HG03175 (cell line): ENCODE data around the gene NR1H4.
"Not testable (repeated sequence)": the region's sequence is repeated elsewhere in the genome, so short reads cannot be mapped to it uniquely, and the experiment has no call there.

ENCODE experiments used
- ATAC-seq: cut with Tn5 transposase; IDR thresholded peaks from one replicate; pipeline ENCODE4 v1.9.1; 2021; ENCODE audit warnings: mild to moderate bottlenecking, moderate library complexity; ENCODE audit not compliant: unreplicated experiment

The NR1H4 gene

DNA sequence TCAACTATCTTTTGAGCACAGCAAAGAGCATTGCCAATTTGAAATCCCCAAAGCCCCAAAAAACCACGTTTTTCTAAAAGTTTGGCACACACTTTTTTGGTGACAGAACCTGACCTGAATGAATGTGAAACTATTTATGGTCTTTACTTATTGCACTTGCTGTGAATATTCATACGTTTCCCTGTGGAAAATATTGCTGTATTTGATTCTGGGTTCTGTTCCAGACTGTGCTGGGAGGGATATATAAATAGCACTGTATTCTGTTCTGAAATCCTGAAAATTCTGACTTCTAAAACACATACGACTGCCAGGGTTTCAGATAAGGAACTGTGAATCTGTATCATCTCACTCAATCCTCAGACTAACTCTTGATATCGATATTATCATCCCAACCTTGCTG lies 35.1 kb downstream of the NR1H4 start:
- no peak for ATAC-seq

DNA sequence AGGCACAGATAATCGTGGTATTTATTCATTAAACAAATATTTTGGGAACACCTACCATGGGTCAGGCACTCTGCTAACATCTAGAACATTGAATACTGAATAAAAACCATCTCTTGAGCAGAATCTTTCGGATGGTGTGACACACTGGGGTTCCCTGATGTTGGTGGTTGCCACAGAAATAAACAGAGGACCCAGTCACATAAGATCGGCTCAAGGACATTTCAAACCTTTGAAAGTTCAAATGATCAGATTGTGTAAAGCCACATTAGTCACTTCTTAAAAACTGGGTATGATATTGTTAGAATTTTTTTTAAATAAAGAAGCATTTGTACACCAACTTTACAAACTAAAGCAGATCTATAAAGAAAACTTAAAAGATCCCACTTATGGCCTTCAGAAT lies 39.0 kb downstream of the NR1H4 start:
- ATAC-seq = no peak

DNA sequence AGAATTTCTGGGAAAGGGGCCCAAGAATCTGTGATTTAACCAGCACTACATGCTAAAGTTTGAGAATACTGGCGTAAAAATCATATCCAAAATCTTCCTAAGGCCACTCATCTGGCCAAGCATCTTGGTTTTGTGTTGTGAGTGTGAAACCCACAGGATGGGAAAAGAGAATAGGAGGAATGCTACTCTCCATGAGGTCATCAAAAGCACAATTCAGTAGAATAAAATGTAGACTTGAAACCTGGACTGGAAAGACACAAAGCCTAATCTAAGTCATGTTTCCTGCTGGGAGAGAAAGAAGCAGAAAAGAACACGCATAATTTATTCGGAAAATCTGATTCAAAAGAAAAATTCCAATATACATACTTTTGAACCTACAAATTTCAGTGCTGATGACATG lies 42.3 kb downstream of the NR1H4 start:
- ATAC-seq = no peak

DNA sequence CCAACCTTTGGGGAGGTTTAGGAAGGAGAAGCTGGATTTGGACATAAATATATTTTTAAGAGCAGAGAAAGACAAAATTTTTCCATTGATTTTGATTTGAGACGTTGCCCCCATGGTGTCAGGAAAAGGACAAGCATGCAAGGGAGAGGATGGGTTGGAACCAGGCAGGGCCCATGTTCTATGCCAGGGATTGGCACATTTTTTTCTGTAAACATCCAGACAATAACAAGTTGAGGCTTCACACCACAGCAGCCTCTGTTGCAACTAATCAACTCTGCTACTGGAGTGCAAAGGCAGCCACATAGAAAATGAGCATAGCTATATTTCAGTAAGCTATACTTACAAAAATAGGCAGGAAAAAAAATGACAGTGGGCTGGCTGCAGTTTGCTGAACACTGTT lies 44.7 kb downstream of the NR1H4 start:
- no peak for ATAC-seq

DNA sequence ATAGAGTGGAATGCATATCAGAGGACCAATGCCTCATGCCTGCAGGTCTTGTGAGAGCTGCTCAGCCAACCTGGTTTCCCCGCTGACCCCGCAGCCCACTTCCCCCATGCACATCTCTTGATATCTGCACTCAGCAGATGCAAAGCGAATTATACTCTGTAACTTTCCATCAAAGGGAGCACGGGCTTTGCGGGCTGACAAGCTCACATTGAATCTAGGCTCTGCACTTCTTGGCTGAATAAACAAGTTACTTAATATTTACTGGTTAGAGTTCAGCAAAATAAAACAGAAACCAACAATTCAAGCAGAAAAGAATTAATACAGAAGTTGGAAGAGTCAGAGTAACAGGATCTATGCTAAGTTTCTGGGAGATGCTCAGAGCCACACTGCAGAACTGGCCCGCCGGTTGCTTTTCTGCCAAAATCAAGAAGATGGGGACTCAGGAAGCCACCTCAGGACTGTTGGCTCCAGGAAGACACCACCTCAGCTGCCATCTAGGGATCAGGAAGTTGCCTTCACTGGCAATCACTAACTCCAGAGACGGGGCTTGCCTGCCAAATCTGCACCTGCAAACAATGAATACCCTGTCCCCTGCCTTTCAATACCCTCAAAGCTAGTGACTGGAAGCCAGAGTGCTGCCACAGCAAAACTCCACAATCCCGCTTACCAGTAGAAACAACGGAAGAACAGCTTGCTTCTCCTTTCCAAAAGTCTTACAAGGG lies 46.5 kb downstream of the NR1H4 start:
- no peak for ATAC-seq

DNA sequence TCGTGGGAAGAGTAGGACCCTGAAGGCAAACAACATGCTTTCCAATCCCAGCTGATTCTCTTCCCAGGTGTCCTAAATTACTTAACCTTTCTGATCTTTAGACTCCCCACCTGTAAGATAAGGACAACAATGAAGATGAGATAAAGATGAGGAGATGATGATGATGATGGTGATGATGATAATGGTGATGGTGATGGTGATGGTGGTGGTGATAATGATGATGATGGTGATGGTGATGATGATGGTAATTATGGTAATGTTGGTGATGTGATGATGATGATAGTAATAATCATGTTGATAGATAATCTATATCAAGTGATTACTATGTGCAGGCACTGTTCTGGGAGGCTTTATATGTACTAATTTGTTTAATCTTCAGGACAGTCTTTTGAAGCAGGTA lies 48.3 kb downstream of the NR1H4 start:
- ATAC-seq = no peak

DNA sequence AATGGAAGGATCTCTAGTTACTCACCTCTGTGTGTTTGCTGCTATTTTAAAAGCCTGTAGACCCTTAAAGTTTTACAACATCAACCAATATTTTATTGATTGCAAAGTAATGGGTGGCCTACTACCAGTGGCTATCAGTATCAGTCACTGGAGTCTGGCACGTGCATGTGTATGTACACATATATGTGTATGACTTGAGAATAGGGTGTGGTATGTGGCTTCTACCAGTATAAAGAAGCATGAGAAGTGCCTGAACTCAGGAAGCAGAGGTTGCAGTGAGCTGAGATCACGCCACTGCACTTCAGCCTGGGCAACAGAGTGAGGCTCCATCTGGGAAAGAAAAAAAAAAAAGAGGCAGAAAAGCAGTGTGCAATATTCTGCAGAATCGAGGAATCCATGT lies 54.4 kb downstream of the NR1H4 start:
- no peak for ATAC-seq

DNA sequence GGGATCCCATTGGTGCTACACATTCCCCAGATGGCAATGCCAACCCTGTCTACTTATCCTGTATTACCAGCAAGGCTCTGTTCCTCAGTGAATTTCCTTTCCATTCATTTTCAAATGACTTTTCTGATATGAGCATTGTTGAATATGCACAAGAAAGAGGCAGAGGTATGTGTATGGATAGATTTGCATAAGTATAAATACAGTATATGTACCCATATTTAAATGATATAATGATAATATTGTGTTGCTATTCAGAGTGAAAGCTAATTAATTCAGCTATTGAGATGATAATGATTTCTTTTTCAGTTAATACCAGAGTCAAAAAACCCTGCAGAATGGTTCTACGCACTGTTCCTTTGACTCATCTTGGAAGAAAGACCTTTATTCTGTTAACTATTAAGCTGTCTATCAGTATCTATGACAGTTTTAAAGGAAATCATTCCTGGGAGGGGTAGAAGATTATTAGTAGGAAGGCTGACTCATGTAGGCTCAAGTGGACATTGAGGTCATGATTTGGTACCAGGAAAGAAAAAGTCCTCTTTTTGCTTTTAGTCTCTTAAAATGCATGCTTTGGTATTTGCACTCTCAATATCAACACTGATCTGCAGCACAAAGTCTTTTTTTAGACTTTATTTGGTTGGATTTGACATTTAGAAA lies 54.9 kb downstream of the NR1H4 start:
- no peak for ATAC-seq

DNA sequence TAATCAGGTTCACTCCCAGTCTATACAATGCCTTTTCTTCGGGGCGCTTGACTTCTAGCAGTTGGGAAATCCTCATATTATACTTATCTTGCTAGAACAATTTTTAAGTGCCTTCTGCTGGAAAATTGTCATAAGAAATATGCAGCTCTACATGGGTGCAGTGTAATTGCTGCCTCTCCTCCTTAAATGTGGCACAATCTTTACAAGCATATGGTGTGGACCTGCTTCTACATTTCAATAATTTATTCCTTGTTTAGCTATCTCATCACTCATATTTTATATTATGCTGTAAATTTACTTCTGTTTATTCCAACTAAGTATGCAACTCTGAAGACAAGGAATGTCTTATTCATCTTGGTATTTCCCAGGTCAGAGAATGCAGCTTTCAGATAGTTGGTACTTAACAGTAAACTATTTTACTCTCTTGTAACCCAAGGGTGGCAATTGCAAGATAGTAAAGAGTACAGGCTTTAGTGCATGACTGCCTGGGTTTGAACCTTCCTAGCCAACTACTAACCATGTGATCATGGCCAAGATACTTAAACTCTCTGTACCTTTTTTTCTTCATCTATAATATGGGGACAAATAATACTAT lies 56.2 kb downstream of the NR1H4 start:
- ATAC-seq = no peak

DNA sequence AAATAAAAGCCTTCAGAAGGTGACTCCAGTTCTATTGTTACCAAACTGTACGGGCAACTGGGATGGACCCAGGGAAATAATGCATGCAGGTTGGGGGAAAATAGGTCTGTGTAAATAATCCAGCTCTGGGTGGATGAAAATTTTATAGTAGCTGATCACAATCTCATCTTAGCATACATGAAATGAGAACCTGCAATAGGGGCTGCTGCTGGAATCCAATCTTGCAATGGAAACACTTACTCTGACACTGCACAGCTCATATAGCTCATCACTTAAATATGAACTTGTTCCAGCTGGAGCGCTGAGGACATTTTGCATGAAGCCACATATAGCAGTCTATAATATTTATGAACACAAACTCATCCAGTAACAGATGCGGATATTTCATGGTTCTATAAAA lies 59.7 kb downstream of the NR1H4 start:
- ATAC-seq = no peak

DNA sequence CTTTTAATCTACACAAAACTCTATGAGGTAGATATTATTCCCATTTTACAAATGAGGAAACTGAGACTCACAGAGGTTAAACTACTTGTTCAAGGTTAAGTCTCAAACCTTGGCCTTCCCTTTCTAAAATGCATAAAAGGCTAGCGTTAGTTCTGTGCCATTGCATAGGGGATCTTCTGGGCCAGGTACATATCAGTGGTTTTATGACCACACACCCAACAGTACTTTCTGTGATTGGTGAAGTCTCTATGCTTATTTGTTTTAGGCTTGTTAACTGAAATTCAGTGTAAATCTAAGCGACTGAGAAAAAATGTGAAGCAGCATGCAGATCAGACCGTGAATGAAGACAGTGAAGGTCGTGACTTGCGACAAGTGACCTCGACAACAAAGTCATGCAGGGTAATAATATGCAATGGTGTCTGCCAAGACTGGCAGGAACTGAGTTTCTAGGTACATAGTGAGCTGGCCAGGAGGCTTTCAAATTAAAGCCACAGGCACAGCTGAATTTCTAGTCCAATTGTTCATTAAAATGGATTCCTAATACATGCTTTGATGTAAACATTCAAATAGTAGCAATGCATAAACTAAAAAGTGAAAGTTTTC lies 61.1 kb downstream of the NR1H4 start:
- ATAC-seq = no peak

DNA sequence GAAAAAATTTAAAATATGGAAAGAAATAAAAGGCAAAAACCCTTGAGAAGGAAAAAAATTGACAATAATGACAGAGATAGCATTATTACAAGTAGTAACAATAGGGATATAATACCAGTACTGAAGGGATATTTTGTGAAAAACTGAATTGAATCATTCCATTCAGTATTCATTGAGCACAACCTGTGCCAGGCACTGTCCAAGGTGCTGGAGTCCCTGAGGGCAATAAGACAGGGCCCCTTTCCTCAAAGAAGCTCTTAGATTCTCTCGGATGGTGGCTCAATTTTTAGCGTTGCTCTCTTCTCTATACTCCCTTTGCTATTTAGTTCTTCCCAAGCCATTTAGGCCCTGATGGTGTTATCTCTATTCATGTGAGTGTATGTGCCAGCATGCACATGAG lies 65.5 kb downstream of the NR1H4 start:
- no peak for ATAC-seq

DNA sequence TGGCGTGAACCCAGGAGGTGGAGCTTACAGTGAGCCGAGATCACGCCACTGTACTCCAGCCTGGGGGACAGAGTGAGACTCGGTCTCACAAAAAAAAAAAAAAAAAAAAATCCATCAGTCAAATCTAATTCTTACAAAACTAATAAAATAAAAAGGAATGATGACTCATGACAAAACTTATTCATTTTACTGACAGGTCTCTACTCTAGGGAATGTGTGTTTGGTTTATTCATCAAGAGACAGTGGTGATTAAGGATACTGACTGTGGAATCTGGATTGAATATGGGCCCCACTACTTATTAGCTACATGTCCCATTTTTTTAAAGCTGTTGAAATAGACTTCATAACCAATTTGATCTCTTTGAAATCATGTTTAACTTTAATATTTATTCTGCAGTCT lies 70.5 kb downstream of the NR1H4 start:
- no peak for ATAC-seq

DNA sequence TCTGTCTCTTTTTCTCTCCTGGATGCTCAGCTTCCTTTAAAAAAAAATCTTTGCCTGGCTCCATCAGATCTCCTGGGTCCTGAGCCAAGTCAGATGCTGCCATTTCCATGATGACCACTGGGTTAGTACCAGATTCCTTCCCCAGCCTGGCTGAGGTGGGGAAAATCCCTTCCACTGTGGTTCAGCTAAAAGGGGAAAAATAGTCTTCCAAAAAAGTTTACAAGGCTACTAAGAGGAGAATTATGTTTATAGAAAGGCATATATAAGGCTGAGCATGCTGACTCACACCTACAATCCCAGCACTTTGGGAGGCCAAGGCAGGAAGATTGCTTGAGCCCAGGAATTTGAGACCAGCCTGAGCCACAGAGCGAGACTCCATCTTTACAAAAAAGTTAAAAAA lies 71.4 kb downstream of the NR1H4 start:
- no peak for ATAC-seq

DNA sequence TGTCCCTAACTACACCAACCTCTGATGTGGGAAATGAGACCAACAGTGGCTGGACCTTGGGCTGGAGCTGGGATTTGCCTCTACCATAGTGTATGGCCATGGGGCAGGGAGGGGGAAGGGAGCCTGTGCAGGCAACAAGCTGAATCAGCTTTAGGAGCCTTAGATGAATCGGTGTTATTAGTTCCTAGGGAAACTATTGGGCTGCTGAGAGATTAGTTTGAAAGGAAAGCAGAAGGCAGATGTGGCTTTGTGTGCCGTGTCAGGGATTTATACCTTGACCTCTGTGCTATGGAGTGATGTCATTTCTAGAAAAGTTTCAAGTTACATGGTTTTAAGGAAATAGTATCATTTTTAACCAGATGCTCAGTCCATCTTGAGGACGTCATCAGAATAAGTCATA lies 80.3 kb downstream of the NR1H4 start:
- ATAC-seq = peak; percentile 45

DNA sequence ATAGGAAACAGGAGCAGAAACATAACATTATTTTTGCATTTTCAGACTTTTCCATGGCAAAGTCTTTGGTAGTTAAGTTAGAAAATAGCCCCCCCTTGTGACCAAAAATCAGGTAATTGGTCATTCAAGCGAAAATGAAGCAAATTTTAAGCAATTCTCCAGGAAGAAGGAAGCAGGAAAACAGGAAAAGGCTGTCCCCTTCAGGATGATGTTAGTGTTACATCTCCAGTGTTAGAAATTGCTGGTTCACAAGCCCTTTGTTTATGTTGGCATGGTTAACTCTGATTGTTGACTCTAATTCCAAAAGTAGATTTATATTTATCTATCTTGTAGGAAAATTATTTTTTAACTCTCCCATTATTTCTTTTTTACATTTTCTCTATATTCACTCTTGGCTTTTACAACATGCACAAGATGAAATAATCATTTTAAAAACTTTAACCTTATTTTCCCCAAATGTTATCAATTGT lies 81.0 kb downstream of the NR1H4 start:
- ATAC-seq = no peak

DNA sequence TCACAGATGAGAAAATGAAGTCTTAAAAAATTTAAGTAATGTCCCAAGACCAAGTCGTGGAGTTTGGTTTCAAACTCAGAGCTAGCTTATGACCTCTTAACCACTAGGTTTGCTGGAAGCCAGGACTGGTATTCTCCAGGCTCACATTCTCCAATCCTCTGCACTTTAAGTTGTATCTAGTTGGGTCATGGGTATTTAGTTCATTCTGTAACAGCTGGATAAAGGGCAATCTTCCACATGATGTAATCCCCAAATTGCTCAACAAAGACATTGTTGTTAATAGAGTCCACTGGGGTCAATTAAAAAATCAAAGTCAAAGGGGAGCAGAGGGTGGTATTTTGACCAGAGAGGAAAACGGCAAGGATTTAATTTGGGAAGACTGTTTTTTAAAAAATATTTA lies 82.1 kb downstream of the NR1H4 start:
- no peak for ATAC-seq

DNA sequence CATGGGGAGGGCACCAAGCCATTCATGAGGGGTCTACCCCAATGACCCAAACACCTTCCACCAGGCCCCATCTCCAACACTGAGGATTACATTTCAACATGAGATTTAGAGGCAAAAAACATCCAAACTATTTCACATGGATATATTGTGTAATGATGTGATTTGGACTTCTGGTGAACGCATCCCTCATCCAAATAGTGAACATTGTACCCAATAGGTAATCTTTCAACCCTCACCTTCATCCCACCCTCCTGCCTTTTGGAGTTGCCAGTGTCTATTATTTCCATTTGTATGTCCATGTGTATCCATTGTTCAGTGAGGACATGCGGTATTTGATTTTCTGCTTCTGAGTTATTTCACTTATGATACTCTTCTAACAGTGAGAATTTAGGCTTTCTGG lies 83.7 kb downstream of the NR1H4 start:
- no peak for ATAC-seq

DNA sequence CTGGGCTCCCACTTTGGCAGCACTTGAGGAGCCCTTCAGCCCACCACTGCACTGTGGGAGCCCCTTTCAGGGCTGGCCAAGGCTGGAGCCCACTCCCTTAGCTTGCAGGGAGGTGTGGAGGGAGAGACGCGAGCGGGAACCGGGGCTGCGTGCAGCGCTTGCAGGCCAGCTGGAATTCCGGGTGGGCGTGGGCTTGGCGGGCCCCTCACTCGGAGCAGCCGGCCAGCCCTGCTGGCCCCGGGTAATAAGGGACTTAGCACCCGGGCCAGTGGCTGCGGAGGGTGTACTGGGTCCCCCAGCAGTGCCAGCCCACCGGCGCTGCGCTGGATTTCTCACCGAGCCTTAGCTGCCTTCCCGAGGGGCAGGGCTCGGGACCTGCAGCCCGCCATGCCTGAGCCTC lies 85.6 kb downstream of the NR1H4 start:
- not testable (repeated sequence) for ATAC-seq

DNA sequence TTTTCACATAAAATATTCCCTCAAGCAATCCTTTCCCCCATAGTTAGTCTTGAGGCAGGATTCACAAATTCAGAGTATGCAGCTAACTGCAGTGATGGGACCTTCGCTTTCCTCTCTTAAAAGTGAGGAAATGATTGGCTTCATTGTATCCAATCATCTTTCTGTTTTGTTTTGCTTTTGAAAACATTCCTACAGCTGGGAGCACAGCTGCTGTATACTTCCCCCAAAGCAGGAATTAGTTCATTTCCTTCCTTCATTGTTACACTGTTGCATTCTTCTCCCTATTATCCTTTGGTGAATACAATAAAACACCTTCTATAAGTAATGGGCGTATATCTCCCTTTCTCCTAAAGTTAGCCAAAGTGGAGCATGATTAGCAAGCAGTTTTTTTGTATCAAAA lies 90.4 kb downstream of the NR1H4 start:
- ATAC-seq = no peak

DNA sequence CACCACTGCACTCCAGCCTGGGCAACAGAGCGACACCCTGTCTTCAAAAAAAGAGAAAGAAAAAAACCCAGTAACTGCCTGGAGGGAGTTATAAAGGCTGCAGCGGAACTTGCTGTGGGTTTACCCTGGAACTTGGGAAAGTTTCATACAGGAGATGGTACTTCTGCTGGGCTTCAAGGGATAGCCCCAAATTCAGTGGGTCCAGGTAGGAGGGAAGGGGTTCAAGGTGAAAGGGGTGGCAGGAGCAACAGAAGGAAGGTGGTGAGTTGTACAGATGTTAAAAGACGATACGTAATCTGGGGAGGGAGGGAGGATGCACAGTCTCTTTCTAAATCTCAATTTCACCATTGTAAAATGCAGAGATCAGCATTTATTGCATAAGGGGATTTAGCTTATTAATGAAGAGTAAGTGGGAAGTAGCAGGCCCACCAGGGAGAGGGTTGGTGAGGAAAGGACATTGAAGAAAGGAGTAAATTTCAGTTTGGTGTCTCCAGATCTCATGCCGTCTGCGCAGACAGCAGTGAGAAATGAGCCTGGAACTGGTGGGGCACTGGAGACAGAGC lies 91.3 kb downstream of the NR1H4 start:
- no peak for ATAC-seq
